Measurements from ENCODE around the gene SOX2.
"Not testable (repeated sequence)": the region's sequence is repeated elsewhere in the genome, so short reads cannot be mapped to it uniquely, and the experiment has no call there.

Gene SOX2

GRCh38 chr3:181724192-181724965, 12.7 kb downstream of the SOX2 start:
- DNase-seq: no peak

GRCh38 chr3:181725131-181725731, 13.5 kb downstream of the SOX2 start:
- no peak for DNase-seq

GRCh38 chr3:181725830-181726229, 14.1 kb downstream of the SOX2 start:
- no peak for DNase-seq

- DNase-seq: no peak
Observed at GRCh38 chr3:181726351-181727330, 14.9 kb downstream of the SOX2 start.

- DNase-seq: no peak
Observed at GRCh38 chr3:181727341-181728032, 15.8 kb downstream of the SOX2 start.

- no peak for DNase-seq
Observed at GRCh38 chr3:181728470-181729340, 17.0 kb downstream of the SOX2 start.

GRCh38 chr3:181729341-181729869, 17.7 kb downstream of the SOX2 start:
- DNase-seq: no peak

GRCh38 chr3:181730316-181730715, 18.6 kb downstream of the SOX2 start:
- DNase-seq: no peak

GRCh38 chr3:181730934-181731333, 19.2 kb downstream of the SOX2 start:
- DNase-seq: no peak

GRCh38 chr3:181735911-181736310, 24.2 kb downstream of the SOX2 start:
- DNase-seq: no peak

GRCh38 chr3:181738551-181738950, 26.8 kb downstream of the SOX2 start:
- no peak for DNase-seq

GRCh38 chr3:181739628-181740027, 27.9 kb downstream of the SOX2 start:
- DNase-seq: no peak

- DNase-seq: no peak
Observed at GRCh38 chr3:181741417-181741816, 29.7 kb downstream of the SOX2 start.

- no peak for DNase-seq
Observed at GRCh38 chr3:181752202-181752671, 40.5 kb downstream of the SOX2 start.

- no peak for DNase-seq
Observed at GRCh38 chr3:181753391-181753790, 41.7 kb downstream of the SOX2 start.

- no peak for DNase-seq
Observed at GRCh38 chr3:181755959-181756358, 44.2 kb downstream of the SOX2 start.

GRCh38 chr3:181756645-181757297, 45.0 kb downstream of the SOX2 start:
- no peak for DNase-seq

- DNase-seq: no peak
Observed at GRCh38 chr3:181757694-181758306, 46.1 kb downstream of the SOX2 start.

- no peak for DNase-seq
Observed at GRCh38 chr3:181761906-181762305, 50.2 kb downstream of the SOX2 start.

GRCh38 chr3:181764033-181764432, 52.3 kb downstream of the SOX2 start:
- not testable (repeated sequence) for DNase-seq

Measured in activated naive CD4-positive, alpha-beta T cell (primary cell).